Neural cell (in vitro differentiated cells): Measurements from ENCODE around the gene SWI5. TPM values are rescaled to one million over a fixed set of nuclear protein-coding genes. Genes with fewer than 3 reads are reported as not detected.

Experiments used
- H2AFZ ChIP-seq: fragments of 200-600, 300-800 bp; sonication (generic), shearing (Covaris generic); 2 replicates; pipeline ENCODE4 v1.6.0; 2014; ENCODE audit warnings: low read depth, mild to moderate bottlenecking, antibody characterized with exemption, low read length, moderate library complexity
- H3F3A ChIP-seq: fragments of 200-600 bp; shearing (Covaris generic); 2 replicates; pipeline ENCODE4 v1.6.1; 2016; ENCODE audit warnings: mild to moderate bottlenecking, moderate library complexity, mixed read lengths, antibody characterized with exemption, low read length; ENCODE audit not compliant: insufficient read depth, poor library complexity, severe bottlenecking
- H3K27ac ChIP-seq: fragments of 200-600, 300-800 bp; sonication (generic), shearing (Covaris generic); 2 replicates; pipeline ENCODE4 v1.5.1; 2014; ENCODE audit warnings: mild to moderate bottlenecking, low read length, moderate library complexity
- H3K27me3 ChIP-seq: fragments of 300-800, 200-600 bp; sonication (generic), shearing (Covaris generic); 2 replicates; pipeline ENCODE4 v1.6.0; 2014; ENCODE audit warnings: mild to moderate bottlenecking, low read depth, low read length, moderate library complexity; ENCODE audit not compliant: insufficient read depth
- H3K36me3 ChIP-seq: fragments of 300-800, 200-600 bp; sonication (generic), shearing (Covaris generic); 2 replicates; pipeline ENCODE4 v1.5.1; 2014; ENCODE audit warnings: mild to moderate bottlenecking, antibody characterized with exemption, low read length, moderate library complexity; ENCODE audit not compliant: insufficient read depth
- H3K4me2 ChIP-seq: fragments of 300-800, 200-600 bp; sonication (generic), shearing (Covaris generic); 2 replicates; pipeline ENCODE4 v1.6.0; 2014; ENCODE audit warnings: mild to moderate bottlenecking, low read length
- H3K4me3 ChIP-seq: fragments of 300-800, 200-600 bp; sonication (generic), shearing (Covaris generic); 2 replicates; pipeline ENCODE4 v1.5.1; 2014; ENCODE audit warnings: mild to moderate bottlenecking, low read length, moderate library complexity
- H3K79me2 ChIP-seq: fragments of 200-600 bp; shearing (Covaris generic); replicated peaks from 2 replicates; pipeline ENCODE4 v1.6.0; 2014; ENCODE audit warnings: mild to moderate bottlenecking, low read length, moderate library complexity; ENCODE audit not compliant: insufficient read depth
- H3K9ac ChIP-seq: fragments of 300-800, 200-600 bp; sonication (generic), shearing (Covaris generic); 2 replicates; pipeline ENCODE4 v1.6.1; 2016; ENCODE audit warnings: mild to moderate bottlenecking, low read length, mixed read lengths
- H3K9me2 ChIP-seq: fragments of 200-600 bp; shearing (Covaris generic); 2 replicates; pipeline ENCODE4 v1.6.1; 2016; ENCODE audit warnings: mild to moderate bottlenecking, low read length, mixed read lengths; ENCODE audit not compliant: insufficient read depth
- H3K9me3 ChIP-seq: fragments of 200-600, 300-800 bp; sonication (generic), shearing (Covaris generic); 2 replicates; pipeline ENCODE4 v1.6.1; 2016; ENCODE audit warnings: mild to moderate bottlenecking, mixed run types, low read length, moderate library complexity, mixed read lengths
- H4K20me1 ChIP-seq: fragments of 200-600 bp; shearing (Covaris generic); 2 replicates; pipeline ENCODE4 v1.6.1; 2016; ENCODE audit warnings: mild to moderate bottlenecking, mixed run types; ENCODE audit not compliant: insufficient read depth
- EP300 ChIP-seq: fragments of 450-650 bp; conservative IDR thresholded peaks from 2 replicates; pipeline ENCODE4 v1.6.1; 2014; ENCODE audit warnings: antibody characterized with exemption, mild to moderate bottlenecking, moderate library complexity; ENCODE audit not compliant: poor library complexity, severe bottlenecking
- EZH2 ChIP-seq: fragments of 200-600, 300-800 bp; shearing (Covaris generic), sonication (generic); IDR thresholded peaks from 2 replicates; pipeline ENCODE4 v1.6.1; 2014; ENCODE audit warnings: antibody characterized with exemption, low read length, borderline replicate concordance, mild to moderate bottlenecking; ENCODE audit not compliant: insufficient read depth, poor library complexity, severe bottlenecking
- MXI1 ChIP-seq: fragments of 450-650 bp; conservative IDR thresholded peaks from 2 replicates; pipeline ENCODE4 v1.6.1; 2014; ENCODE audit warnings: antibody characterized with exemption, mild to moderate bottlenecking; ENCODE audit not compliant: poor library complexity, severe bottlenecking
- POLR2AphosphoS5 ChIP-seq: IDR thresholded peaks from 2 replicates; pipeline ENCODE4 v1.6.1; 2012
- RAD21 ChIP-seq: fragments of 450-650 bp; conservative IDR thresholded peaks from 2 replicates; pipeline ENCODE4 v1.6.1; 2014; ENCODE audit warnings: antibody characterized with exemption, mild to moderate bottlenecking, moderate library complexity
- SMC3 ChIP-seq: fragments of 450-650 bp; conservative IDR thresholded peaks from 2 replicates; pipeline ENCODE4 v1.6.1; 2014; ENCODE audit warnings: antibody characterized with exemption, mild to moderate bottlenecking, moderate library complexity; ENCODE audit not compliant: poor library complexity
- TAF1 ChIP-seq: IDR thresholded peaks from 2 replicates; pipeline ENCODE4 v1.6.1; 2012; ENCODE audit warnings: low read depth
- polyA plus RNA-seq: library from polyadenylated mRNA; depleted of rRNA; stranded (reverse); fragments of >200 nt; gene quantifications from 2 replicates; pipeline ENCODE4 v1.2.3, GENCODE V29; 2014
- TF ChIP-seq, protein P1 (sequence below): IDR thresholded peaks from 2 replicates; pipeline ENCODE4 v1.6.1; 2012; ENCODE audit warnings: borderline replicate concordance
- TF ChIP-seq, protein P2 (sequence below): fragments of 450-650 bp; IDR thresholded peaks from 2 replicates; pipeline ENCODE4 v1.5.1; 2014; ENCODE audit warnings: antibody characterized with exemption, mild to moderate bottlenecking, moderate library complexity; ENCODE audit not compliant: poor library complexity, severe bottlenecking

Gene SWI5
- polyA plus RNA-seq, 1 donor from 2014 or later, result 67.1 TPM

DNA sequence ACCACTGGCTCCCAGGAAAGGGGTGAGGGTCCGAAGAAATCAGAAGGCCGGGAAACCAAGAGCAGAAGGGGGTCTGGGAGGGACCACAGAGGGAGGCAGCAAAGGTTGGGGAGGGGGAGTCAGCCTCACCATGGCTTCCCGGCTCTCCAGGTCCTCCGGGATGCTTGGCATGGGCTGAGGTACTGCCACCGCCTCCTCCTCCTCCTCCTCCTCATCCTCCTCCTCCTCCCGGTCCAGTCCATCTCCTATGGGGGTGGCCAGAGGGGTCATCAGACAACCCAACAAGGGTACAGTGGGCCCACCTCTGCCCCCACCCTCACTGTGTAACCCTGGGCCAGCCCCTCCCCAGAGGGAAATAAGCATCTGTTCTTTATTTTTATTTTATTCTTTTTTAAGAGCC lies 17.8 kb upstream of the SWI5 start:
- no peaks in the 10 kb centered on the region for H3K36me3 ChIP-seq
- H3K27ac ChIP-seq, result no peak overlapping the region
- no peaks in the 10 kb centered on the region for H3F3A ChIP-seq
- H3K9me2 ChIP-seq, result no peaks in the 10 kb centered on the region
- no peak overlapping the region for H2AFZ ChIP-seq
- no peak overlapping the region for H3K9ac ChIP-seq
- no peaks in the 10 kb centered on the region for H3K27me3 ChIP-seq
- H3K9me3 ChIP-seq, result no peaks in the 10 kb centered on the region
- H3K79me2 ChIP-seq, result no peaks in the 10 kb centered on the region
- no peak for TF ChIP-seq EZH2
- no peak for TF ChIP-seq POLR2AphosphoS5
- TF ChIP-seq EP300, result no peak
- TF ChIP-seq, protein P1, sequence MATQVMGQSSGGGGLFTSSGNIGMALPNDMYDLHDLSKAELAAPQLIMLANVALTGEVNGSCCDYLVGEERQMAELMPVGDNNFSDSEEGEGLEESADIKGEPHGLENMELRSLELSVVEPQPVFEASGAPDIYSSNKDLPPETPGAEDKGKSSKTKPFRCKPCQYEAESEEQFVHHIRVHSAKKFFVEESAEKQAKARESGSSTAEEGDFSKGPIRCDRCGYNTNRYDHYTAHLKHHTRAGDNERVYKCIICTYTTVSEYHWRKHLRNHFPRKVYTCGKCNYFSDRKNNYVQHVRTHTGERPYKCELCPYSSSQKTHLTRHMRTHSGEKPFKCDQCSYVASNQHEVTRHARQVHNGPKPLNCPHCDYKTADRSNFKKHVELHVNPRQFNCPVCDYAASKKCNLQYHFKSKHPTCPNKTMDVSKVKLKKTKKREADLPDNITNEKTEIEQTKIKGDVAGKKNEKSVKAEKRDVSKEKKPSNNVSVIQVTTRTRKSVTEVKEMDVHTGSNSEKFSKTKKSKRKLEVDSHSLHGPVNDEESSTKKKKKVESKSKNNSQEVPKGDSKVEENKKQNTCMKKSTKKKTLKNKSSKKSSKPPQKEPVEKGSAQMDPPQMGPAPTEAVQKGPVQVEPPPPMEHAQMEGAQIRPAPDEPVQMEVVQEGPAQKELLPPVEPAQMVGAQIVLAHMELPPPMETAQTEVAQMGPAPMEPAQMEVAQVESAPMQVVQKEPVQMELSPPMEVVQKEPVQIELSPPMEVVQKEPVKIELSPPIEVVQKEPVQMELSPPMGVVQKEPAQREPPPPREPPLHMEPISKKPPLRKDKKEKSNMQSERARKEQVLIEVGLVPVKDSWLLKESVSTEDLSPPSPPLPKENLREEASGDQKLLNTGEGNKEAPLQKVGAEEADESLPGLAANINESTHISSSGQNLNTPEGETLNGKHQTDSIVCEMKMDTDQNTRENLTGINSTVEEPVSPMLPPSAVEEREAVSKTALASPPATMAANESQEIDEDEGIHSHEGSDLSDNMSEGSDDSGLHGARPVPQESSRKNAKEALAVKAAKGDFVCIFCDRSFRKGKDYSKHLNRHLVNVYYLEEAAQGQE, result no peak
- TF ChIP-seq, protein P2, sequence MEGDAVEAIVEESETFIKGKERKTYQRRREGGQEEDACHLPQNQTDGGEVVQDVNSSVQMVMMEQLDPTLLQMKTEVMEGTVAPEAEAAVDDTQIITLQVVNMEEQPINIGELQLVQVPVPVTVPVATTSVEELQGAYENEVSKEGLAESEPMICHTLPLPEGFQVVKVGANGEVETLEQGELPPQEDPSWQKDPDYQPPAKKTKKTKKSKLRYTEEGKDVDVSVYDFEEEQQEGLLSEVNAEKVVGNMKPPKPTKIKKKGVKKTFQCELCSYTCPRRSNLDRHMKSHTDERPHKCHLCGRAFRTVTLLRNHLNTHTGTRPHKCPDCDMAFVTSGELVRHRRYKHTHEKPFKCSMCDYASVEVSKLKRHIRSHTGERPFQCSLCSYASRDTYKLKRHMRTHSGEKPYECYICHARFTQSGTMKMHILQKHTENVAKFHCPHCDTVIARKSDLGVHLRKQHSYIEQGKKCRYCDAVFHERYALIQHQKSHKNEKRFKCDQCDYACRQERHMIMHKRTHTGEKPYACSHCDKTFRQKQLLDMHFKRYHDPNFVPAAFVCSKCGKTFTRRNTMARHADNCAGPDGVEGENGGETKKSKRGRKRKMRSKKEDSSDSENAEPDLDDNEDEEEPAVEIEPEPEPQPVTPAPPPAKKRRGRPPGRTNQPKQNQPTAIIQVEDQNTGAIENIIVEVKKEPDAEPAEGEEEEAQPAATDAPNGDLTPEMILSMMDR, result no peak
- TF ChIP-seq RAD21, result no peak
- TF ChIP-seq SMC3, result no peak
- TF ChIP-seq MXI1, result no peak
- no peak for TF ChIP-seq TAF1
- no peaks in the 10 kb centered on the region for H4K20me1 ChIP-seq
- H3K4me3 ChIP-seq, result no peak overlapping the region
- no peak overlapping the region for H3K4me2 ChIP-seq

DNA sequence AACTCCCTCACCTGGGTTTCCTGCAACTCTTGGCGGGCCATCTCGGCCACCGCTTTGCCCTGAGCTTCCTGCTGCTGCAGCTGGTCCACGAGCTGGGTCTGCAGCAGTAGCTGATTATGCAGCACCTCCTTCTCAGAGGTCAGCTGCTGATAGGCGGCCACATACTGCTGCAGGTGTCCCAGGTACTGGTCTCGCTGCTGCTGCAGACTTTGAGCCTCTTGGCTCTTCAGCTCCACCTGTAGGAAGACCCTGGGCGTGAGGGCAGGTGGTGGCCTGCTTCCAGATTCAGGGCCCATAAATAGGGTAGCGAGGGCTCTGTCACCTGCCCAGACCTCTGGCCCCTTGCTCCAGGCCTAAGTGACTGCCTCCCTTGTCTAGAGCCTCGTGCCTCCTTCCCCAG lies 16.9 kb upstream of the SWI5 start:
- H3K27ac ChIP-seq, result no peak overlapping the region
- H3K9me3 ChIP-seq, result no peaks in the 10 kb centered on the region
- no peak overlapping the region for H2AFZ ChIP-seq
- no peak overlapping the region for H3K4me2 ChIP-seq
- H3F3A ChIP-seq, result no peaks in the 10 kb centered on the region
- TF ChIP-seq POLR2AphosphoS5 (no peak), EZH2 (no peak), SMC3 (no peak), TAF1 (no peak), MXI1 (no peak), RAD21 (no peak), EP300 (no peak)
- TF ChIP-seq, protein P2, result no peak
- TF ChIP-seq, protein P1, result no peak
- no peaks in the 10 kb centered on the region for H3K79me2 ChIP-seq
- no peaks in the 10 kb centered on the region for H3K36me3 ChIP-seq
- no peaks in the 10 kb centered on the region for H4K20me1 ChIP-seq
- no peaks in the 10 kb centered on the region for H3K9me2 ChIP-seq
- H3K9ac ChIP-seq, result no peak overlapping the region
- H3K4me3 ChIP-seq, result no peak overlapping the region
- no peaks in the 10 kb centered on the region for H3K27me3 ChIP-seq
